GM12878 (cell line): ENCODE measurements around the gene MMP24. TPM values are rescaled to one million over a fixed set of nuclear protein-coding genes. Genes with fewer than 3 reads are reported as not detected.

ENCODE experiments used
- ATF3 ChIP-seq: IDR thresholded peaks from 2 replicates; pipeline ENCODE4 v1.6.1; 2011; ENCODE audit warnings: low read depth, mild to moderate bottlenecking, low read length, moderate library complexity, borderline replicate concordance; ENCODE audit errors: extremely low read depth
- ATF7 ChIP-seq: fragments of 450-650 bp; IDR thresholded peaks from 2 replicates; pipeline ENCODE4 v1.6.1; 2016; ENCODE audit warnings: low read depth, mild to moderate bottlenecking
- BCL3 ChIP-seq: IDR thresholded peaks from 2 replicates; pipeline ENCODE4 v1.6.1; 2011; ENCODE audit warnings: borderline replicate concordance, low read depth, mild to moderate bottlenecking, moderate library complexity, low read length; ENCODE audit not compliant: insufficient read depth, poor library complexity, severe bottlenecking
- BHLHE40 ChIP-seq, 2 experiments: fragments of 450-650 bp in 1 of 2; IDR thresholded peaks; 2 replicates each; pipeline ENCODE4 v1.6.1; 2011 to 2017; ENCODE audit warnings: low read depth in 2 of 2, borderline replicate concordance in 1 of 2, improper control_type of control experiment in 1 of 2, low read length in 1 of 2, mild to moderate bottlenecking in 1 of 2
- CREB1 ChIP-seq: IDR thresholded peaks from 2 replicates; pipeline ENCODE4 v1.6.1; 2012; ENCODE audit warnings: low read depth, mild to moderate bottlenecking, inconsistent platforms
- CTCF ChIP-seq, 3 experiments: IDR thresholded peaks in 2 of 3; conservative IDR thresholded peaks in 1 of 3; 2 replicates each; pipeline ENCODE4 v1.5.1; 2011; ENCODE audit warnings: low read depth in 3 of 3, low read length in 3 of 3, mild to moderate bottlenecking in 3 of 3, control low read depth in 2 of 3, moderate library complexity in 2 of 3, inconsistent platforms in 1 of 3, mixed read lengths in 1 of 3; ENCODE audit not compliant: control insufficient read depth in 2 of 3, insufficient read depth in 1 of 3; ENCODE audit errors: extremely low read depth in 1 of 3
- DPF2 ChIP-seq: fragments of 450-650 bp; IDR thresholded peaks from 2 replicates; pipeline ENCODE4 v1.6.1; 2017; ENCODE audit warnings: mild to moderate bottlenecking
- GABPA ChIP-seq: IDR thresholded peaks from 2 replicates; pipeline ENCODE4 v1.6.1; 2014; ENCODE audit warnings: antibody characterized with exemption, low read depth, mild to moderate bottlenecking, inconsistent platforms
- IKZF1 ChIP-seq: fragments of 450-650 bp; conservative IDR thresholded peaks from 2 replicates; pipeline ENCODE4 v1.6.1; 2017; ENCODE audit warnings: antibody characterized with exemption, mild to moderate bottlenecking
- MAX ChIP-seq: IDR thresholded peaks from 2 replicates; pipeline ENCODE4 v1.6.1; 2012; ENCODE audit warnings: low read depth, low read length, improper control_type of control experiment
- MEF2B ChIP-seq: fragments of 450-650 bp; IDR thresholded peaks from 2 replicates; pipeline ENCODE4 v1.6.1; 2018; ENCODE audit warnings: mild to moderate bottlenecking, moderate library complexity; ENCODE audit not compliant: partially characterized antibody, poor library complexity, severe bottlenecking
- MXI1 ChIP-seq: fragments of 150-350 bp; IDR thresholded peaks from 2 replicates; pipeline ENCODE4 v1.6.1; 2011; ENCODE audit warnings: low read depth, mild to moderate bottlenecking, inconsistent platforms, low read length, improper control_type of control experiment
- NBN ChIP-seq: fragments of 450-650 bp; IDR thresholded peaks from 2 replicates; pipeline ENCODE4 v1.6.1; 2016
- NFIC ChIP-seq: IDR thresholded peaks from 2 replicates; pipeline ENCODE4 v1.6.1; 2012; ENCODE audit warnings: low read depth, mild to moderate bottlenecking, inconsistent platforms, low read length, moderate library complexity
- NR2F1 ChIP-seq: fragments of 450-650 bp; conservative IDR thresholded peaks from 2 replicates; pipeline ENCODE4 v1.6.1; 2017; ENCODE audit warnings: mild to moderate bottlenecking
- PBX3 ChIP-seq: IDR thresholded peaks from 2 replicates; pipeline ENCODE4 v1.6.1; 2011; ENCODE audit warnings: mild to moderate bottlenecking, low read depth, low read length, moderate library complexity; ENCODE audit not compliant: insufficient replicate concordance
- POLR2AphosphoS2 ChIP-seq: IDR thresholded peaks from 2 replicates; pipeline ENCODE4 v1.6.1; 2011; ENCODE audit warnings: low read depth, mild to moderate bottlenecking, low read length, improper control_type of control experiment, moderate library complexity
- RUNX3 ChIP-seq: IDR thresholded peaks from 2 replicates; pipeline ENCODE4 v1.6.1; 2012; ENCODE audit warnings: low read length, inconsistent platforms
- SIN3A ChIP-seq: IDR thresholded peaks from 2 replicates; pipeline ENCODE4 v1.6.1; 2012; ENCODE audit warnings: low read depth, low read length, improper control_type of control experiment
- SMAD1 ChIP-seq: fragments of 450-650 bp; IDR thresholded peaks from 2 replicates; pipeline ENCODE4 v1.6.1; 2018; ENCODE audit warnings: mild to moderate bottlenecking, low read depth; ENCODE audit not compliant: partially characterized antibody
- SMARCA5 ChIP-seq: fragments of 450-650 bp; IDR thresholded peaks from 2 replicates; pipeline ENCODE4 v1.6.1; 2017; ENCODE audit warnings: mild to moderate bottlenecking
- TAF1 ChIP-seq: IDR thresholded peaks from 2 replicates; pipeline ENCODE4 v1.6.1; 2011; ENCODE audit warnings: mild to moderate bottlenecking, low read depth, low read length, borderline replicate concordance
- TCF7 ChIP-seq: IDR thresholded peaks from 2 replicates; pipeline ENCODE4 v1.6.1; 2014; ENCODE audit warnings: antibody characterized with exemption, borderline replicate concordance
- YBX1 ChIP-seq: fragments of 450-650 bp; IDR thresholded peaks from 2 replicates; pipeline ENCODE4 v1.6.1; 2016; ENCODE audit warnings: antibody characterized with exemption
- YY1 ChIP-seq: IDR thresholded peaks from 2 replicates; pipeline ENCODE4 v1.6.1; 2011; ENCODE audit warnings: low read depth, mild to moderate bottlenecking, low read length
- polyA plus RNA-seq, 11 experiments: library from polyadenylated mRNA; depleted of rRNA in 4 of 11; unstranded in 6 of 11; stranded (reverse) in 5 of 11; fragments of >200 nt; fragmentation: Nextera tagmentation in 4 of 11; fragmentation: Illumina TruSeq in 1 of 11; extraction: Ambion mirVana in 4 of 11; extraction: Trizol in 1 of 11; gene quantifications; 1 replicate in 1 of 11; 2 replicates in 10 of 11; pipeline versions ENCODE4 v1.2.1 to v1.2.3, GENCODE V29; 2011 to 2016; ENCODE audit warnings: inconsistent platforms in 2 of 11, missing spikeins in 2 of 11, low read depth in 1 of 11
- total RNA-seq, 4 experiments: library from RNA; depleted of rRNA in 3 of 4; stranded (reverse); fragments of >200 nt in 3 of 4; fragmentation: Illumina TruSeq in 1 of 4; extraction: Trizol in 1 of 4; gene quantifications; 2 replicates each; pipeline versions ENCODE4 v1.2.1 to v1.2.3, GENCODE V29; 2013 to 2021

Gene MMP24
- total and polyA plus RNA-seq, 10 of the 15 experiments (the other 5 are each of a cell fraction or from before 2014, with no cell fraction given), result 0.01 to 0.11 (median 0.04) TPM; not detected in 5

- TF ChIP-seq SMAD1 (no peak), SMARCA5 (no peak), MXI1 (peak; percentile 30; the same call in 1 of the 2 replicates), POLR2AphosphoS2 (peak; percentile 90), ATF3 (no peak), RUNX3 (0 out of 2 replicates have a peak, but pooled peaks have one; percentile 3), IKZF1 (0 out of 2 replicates have a peak, but pooled peaks have one; percentile 40), NFIC (no peak), TAF1 (peak; percentile 86; the same call in 1 of the 2 replicates), SIN3A (peak; percentile 80), CTCF (IDR thresholded peaks at IDR 0.05 in 2 of 3, conservative IDR thresholded peaks at IDR 0.05 in 1 of 3; ENCODE audit: control insufficient read depth in 2 of 3, extremely low read depth in 1 of 3, insufficient read depth in 1 of 3, low read depth in 3 of 3, low read length in 3 of 3) (peak; percentile 31 to 65 (median 50); a peak in 4 of 6 replicates), PBX3 (peak; percentile 2), TCF7 (no peak), NBN (0 out of 2 replicates have a peak, but pooled peaks have one; percentile 47), ATF7 (no peak), YY1 (peak; percentile 8; the same call in 1 of the 2 replicates), CREB1 (peak; percentile 88), MAX (0 out of 2 replicates have a peak, but pooled peaks have one; percentile 12), BCL3 (peak; percentile 72), DPF2 (no peak), YBX1 (no peak), GABPA (no peak), NR2F1 (peak; percentile 66), BHLHE40 (IDR thresholded peaks at IDR 0.05; ENCODE audit: borderline replicate concordance in 1 of 2, low read depth in 2 of 2, low read length in 1 of 2) (no peak; a peak in 1 of 4 replicates), MEF2B (peak; percentile 15)
Observed at GRCh38 chr20:35277531-35278395, 51.3 kb downstream of the MMP24 start, which contains the start of gene MMP24OS (continued).
